A673 (cell line): ENCODE data around the gene NXNL1. TPM values are rescaled to one million over a fixed set of nuclear protein-coding genes. Genes with fewer than 3 reads are reported as not detected.

Experiments used
- BruUV-seq: library from RNA; stranded (reverse); fragments of 400-500 nt; replicated peaks from 2 replicates; lab custom pipeline; 2021; lab: Mats Ljungman, UMichigan
- CTCF ChIA-PET: fragments of 300-600 bp; sonication (Branson Sonifier 250); formaldehyde crosslinking; loops from one replicate; lab custom pipeline; 2022; ENCODE audit warnings: antibody characterized with exemption; lab: Charles Lee
- POLR2A ChIA-PET: fragments of 300-600 bp; sonication (Branson Sonifier 250); formaldehyde crosslinking; loops from one replicate; lab custom pipeline; 2022; ENCODE audit warnings: antibody characterized with exemption; ENCODE audit not compliant: low non-redundant PET; lab: Charles Lee
- DNase-seq: peaks from one replicate; pipeline ENCODE4 v3.0.0-alpha.2; 2015; ENCODE audit warnings: low spot score
- H3K27ac ChIP-seq: fragments of 200-600 bp; sonication (generic); 2 replicates; pipeline ENCODE4 v1.5.1; 2016; ENCODE audit warnings: mixed run types, low read depth, mild to moderate bottlenecking, mixed read lengths, antibody characterized with exemption, low read length; ENCODE audit not compliant: poor library complexity, severe bottlenecking
- H3K27me3 ChIP-seq: fragments of 200-600 bp; sonication (generic); replicated peaks from 2 replicates; pipeline ENCODE4 v1.6.1; 2017; ENCODE audit warnings: mixed run types, low read depth, mild to moderate bottlenecking, mixed read lengths, antibody characterized with exemption, low read length; ENCODE audit not compliant: insufficient read depth, poor library complexity
- H3K36me3 ChIP-seq: fragments of 200-600 bp; sonication (generic); 2 replicates; pipeline ENCODE4 v1.6.1; 2016; ENCODE audit warnings: mixed run types, mild to moderate bottlenecking, mixed read lengths, antibody characterized with exemption, low read length; ENCODE audit not compliant: insufficient read depth, poor library complexity, severe bottlenecking
- H3K4me1 ChIP-seq: fragments of 200-600 bp; sonication (generic); 2 replicates; pipeline ENCODE4 v1.6.1; 2017; ENCODE audit warnings: mixed run types, mild to moderate bottlenecking, mixed read lengths, antibody characterized with exemption, low read length; ENCODE audit not compliant: insufficient read depth, poor library complexity, severe bottlenecking
- H3K4me3 ChIP-seq: fragments of 200-600 bp; sonication (generic); 2 replicates; pipeline ENCODE4 v1.5.1; 2016; ENCODE audit warnings: low read depth, mixed run types, mild to moderate bottlenecking, mixed read lengths, low read length; ENCODE audit not compliant: poor library complexity, severe bottlenecking
- H3K9me3 ChIP-seq: fragments of 200-600 bp; sonication (generic); 2 replicates; pipeline ENCODE4 v1.6.1; 2016; ENCODE audit warnings: mixed run types, low read depth, mild to moderate bottlenecking, mixed read lengths, antibody characterized with exemption, low read length; ENCODE audit not compliant: poor library complexity, severe bottlenecking
- EZH2 ChIP-seq: fragments of 200-600 bp; sonication (generic); IDR thresholded peaks from 2 replicates; pipeline ENCODE4 v1.6.1; 2017; ENCODE audit warnings: borderline replicate concordance, low read depth, mild to moderate bottlenecking, mixed read lengths, antibody characterized with exemption, low read length; ENCODE audit not compliant: poor library complexity, severe bottlenecking
- intact Hi-C: fragments of 100-400 bp; cut with micrococcal nuclease; formaldehyde crosslinking; loops from one replicate; pipeline ENCODE4 v1.10.0; 2022; ENCODE audit not compliant: unreplicated experiment
- total RNA-seq: library from RNA; stranded (reverse); gene quantifications from 2 replicates; pipeline ENCODE4 v1.2.3, GENCODE V29; 2021
- TF ChIP-seq, protein P1 (sequence below): fragments of 300-800, 200-600 bp; sonication (generic); conservative IDR thresholded peaks from 2 replicates; pipeline ENCODE4 v1.5.1; 2017; ENCODE audit warnings: low read depth, mild to moderate bottlenecking, antibody characterized with exemption, low read length, moderate library complexity, mixed read lengths

NXNL1 gene
- total RNA-seq, 1 experiment from 2014 or later = not detected

DNA sequence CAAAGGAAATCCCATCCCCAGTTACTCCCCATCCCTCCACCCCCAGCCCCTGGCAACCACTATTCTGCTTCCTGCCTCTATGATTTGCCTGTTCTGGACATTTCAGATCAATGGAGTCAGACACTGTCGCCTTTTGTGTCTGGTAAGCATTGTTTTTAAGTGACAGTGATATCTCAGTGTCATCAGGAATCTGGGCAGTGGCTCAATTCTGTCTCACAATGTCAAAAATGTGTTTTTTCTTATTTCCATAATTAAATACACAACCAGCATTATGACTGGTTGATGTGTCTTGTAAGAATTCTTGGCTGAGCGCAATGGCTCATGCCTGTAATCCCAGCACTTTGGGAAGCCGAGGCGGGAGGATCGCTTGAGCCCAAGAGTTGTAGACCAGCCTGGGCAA lies 30.6 kb upstream of the NXNL1 start:
- H3K4me1 ChIP-seq = no peaks in the 10 kb centered on the region
- no peak overlapping the region for H3K27ac ChIP-seq
- no peak overlapping the region for H3K4me3 ChIP-seq
- CTCF ChIA-PET = interaction anchor here (0.7 kb wide), 1 partner anchor 106 kb away, joined by 6 read pairs; no protein-coding TSS in a partner anchor
- DNase-seq = no peak
- H3K27me3 ChIP-seq = no peaks in the 10 kb centered on the region
- TF ChIP-seq EZH2 = no peak
- TF ChIP-seq, protein P1, sequence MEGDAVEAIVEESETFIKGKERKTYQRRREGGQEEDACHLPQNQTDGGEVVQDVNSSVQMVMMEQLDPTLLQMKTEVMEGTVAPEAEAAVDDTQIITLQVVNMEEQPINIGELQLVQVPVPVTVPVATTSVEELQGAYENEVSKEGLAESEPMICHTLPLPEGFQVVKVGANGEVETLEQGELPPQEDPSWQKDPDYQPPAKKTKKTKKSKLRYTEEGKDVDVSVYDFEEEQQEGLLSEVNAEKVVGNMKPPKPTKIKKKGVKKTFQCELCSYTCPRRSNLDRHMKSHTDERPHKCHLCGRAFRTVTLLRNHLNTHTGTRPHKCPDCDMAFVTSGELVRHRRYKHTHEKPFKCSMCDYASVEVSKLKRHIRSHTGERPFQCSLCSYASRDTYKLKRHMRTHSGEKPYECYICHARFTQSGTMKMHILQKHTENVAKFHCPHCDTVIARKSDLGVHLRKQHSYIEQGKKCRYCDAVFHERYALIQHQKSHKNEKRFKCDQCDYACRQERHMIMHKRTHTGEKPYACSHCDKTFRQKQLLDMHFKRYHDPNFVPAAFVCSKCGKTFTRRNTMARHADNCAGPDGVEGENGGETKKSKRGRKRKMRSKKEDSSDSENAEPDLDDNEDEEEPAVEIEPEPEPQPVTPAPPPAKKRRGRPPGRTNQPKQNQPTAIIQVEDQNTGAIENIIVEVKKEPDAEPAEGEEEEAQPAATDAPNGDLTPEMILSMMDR = no peak
- intact Hi-C loops = no loop called here
- no peaks in the 10 kb centered on the region for H3K9me3 ChIP-seq
- POLR2A ChIA-PET = no interaction called here
- no TSS peak for BruUV-seq
- no peaks in the 10 kb centered on the region for H3K36me3 ChIP-seq

GRCh38 chr19:17490411-17490810 lies 29.7 kb upstream of the NXNL1 start:
- H3K27me3 ChIP-seq = no peaks in the 10 kb centered on the region
- no peaks in the 10 kb centered on the region for H3K4me1 ChIP-seq
- POLR2A ChIA-PET = no interaction called here
- no peak overlapping the region for H3K27ac ChIP-seq
- intact Hi-C loops = no loop called here
- TF ChIP-seq, protein P1 = no peak
- TF ChIP-seq EZH2 = no peak
- CTCF ChIA-PET = no interaction called here
- BruUV-seq = no TSS peak
- no peaks in the 10 kb centered on the region for H3K36me3 ChIP-seq
- no peak for DNase-seq
- H3K4me3 ChIP-seq = no peak overlapping the region
- H3K9me3 ChIP-seq = no peaks in the 10 kb centered on the region

DNA sequence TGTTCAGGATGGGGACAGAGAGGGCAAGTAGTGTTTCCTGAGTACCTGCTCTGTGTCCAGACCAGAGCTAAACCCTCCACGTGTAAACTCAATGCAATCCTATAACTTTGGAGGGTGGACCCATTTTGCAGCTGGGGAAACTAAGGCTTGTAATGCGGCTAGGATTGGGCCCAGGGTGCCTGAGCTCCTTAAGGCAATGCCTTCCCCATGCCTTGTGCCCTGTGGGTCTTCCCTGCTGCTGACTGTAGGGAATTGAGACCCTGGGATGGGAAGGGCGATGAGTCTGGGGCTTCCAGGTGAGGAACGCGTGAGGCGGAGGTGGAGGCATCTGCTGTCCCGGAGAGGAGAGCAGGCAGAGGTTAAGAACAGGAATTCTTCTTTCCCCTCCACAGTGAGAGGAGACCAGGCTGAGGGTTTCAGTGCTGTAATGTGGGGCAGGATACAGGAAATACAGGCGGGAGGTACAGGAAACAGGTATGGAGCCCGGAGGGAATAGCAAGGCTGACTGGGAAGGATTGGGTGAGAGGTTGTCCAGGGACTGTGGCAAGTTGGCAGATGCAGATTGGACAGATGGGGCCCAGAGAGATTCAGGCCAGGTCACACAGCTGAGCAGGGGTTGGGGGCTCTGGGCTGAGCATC lies 28.8 kb upstream of the NXNL1 start:
- ChIA-PET POLR2A (interaction anchor here (0.7 kb wide), 1 partner anchor 347 kb away, joined by 3 read pairs; no protein-coding TSS in a partner anchor), CTCF (no interaction called here)
- Histone ChIP-seq H3K27ac (no peak overlapping the region), H3K27me3 (no peaks in the 10 kb centered on the region), H3K36me3 (no peaks in the 10 kb centered on the region), H3K4me1 (no peaks in the 10 kb centered on the region), H3K9me3 (no peaks in the 10 kb centered on the region), H3K4me3 (no peak overlapping the region)
- no TSS peak for BruUV-seq
- no peak for DNase-seq
- intact Hi-C loops = no loop called here
- TF ChIP-seq, protein P1 = 0 out of 2 replicates have a peak, but pooled peaks have one; percentile 5
- TF ChIP-seq EZH2 = no peak
